ENCODE data around the gene RNF150.

DNA sequence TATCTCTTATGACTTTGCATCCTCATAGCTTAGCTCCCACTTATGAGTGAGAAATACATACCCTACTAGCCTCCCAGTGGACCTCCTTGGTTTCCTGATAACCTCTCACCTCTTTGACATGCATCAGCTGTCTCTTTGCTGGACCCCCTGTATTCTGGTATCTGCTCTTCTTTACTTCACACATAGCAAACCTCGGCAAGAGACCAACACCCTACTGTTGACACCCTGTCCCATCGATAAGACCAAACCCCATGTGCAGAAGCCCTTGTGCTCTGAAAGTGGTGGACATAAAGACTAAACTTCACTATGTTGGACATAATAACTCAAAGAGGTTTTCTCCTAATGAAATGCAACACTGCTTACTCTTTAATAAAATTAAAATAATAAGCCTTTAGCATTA, 75.7 kb downstream of the RNF150 start:
- no peak for TF ChIP-seq POLR2A (IDR thresholded peaks at IDR 0.05)
- no peak for TF ChIP-seq CTCF (IDR thresholded peaks at IDR 0.05)
